Endothelial cell of umbilical vein (primary cell): ENCODE results near the gene SOCS3.

ENCODE experiments used
- EZH2 ChIP-seq: IDR thresholded peaks from 2 replicates; pipeline ENCODE4 v1.6.1; 2012; ENCODE audit warnings: borderline replicate concordance, low read depth, mild to moderate bottlenecking, moderate library complexity, low read length, inconsistent platforms; ENCODE audit not compliant: severe bottlenecking
- FOS ChIP-seq: IDR thresholded peaks from 2 replicates; pipeline ENCODE4 v1.6.1; 2011; ENCODE audit warnings: mild to moderate bottlenecking, low read length, moderate library complexity, borderline replicate concordance; ENCODE audit not compliant: insufficient read depth
- GATA2 ChIP-seq: IDR thresholded peaks from 2 replicates; pipeline ENCODE4 v1.7.0; 2011; ENCODE audit warnings: low read depth, mild to moderate bottlenecking, moderate library complexity, mixed read lengths, low read length; ENCODE audit not compliant: insufficient read length, insufficient read depth
- JUN ChIP-seq: IDR thresholded peaks from 2 replicates; pipeline ENCODE4 v1.6.1; 2011; ENCODE audit warnings: borderline replicate concordance, low read depth; ENCODE audit not compliant: insufficient read length, insufficient read depth
- MAX ChIP-seq: IDR thresholded peaks from 2 replicates; pipeline ENCODE4 v1.6.1; 2011; ENCODE audit not compliant: insufficient read depth, insufficient read length
- MYC ChIP-seq: IDR thresholded peaks from one replicate; pipeline ENCODE4 v1.6.1; 2011; ENCODE audit warnings: mild to moderate bottlenecking, low read depth, low read length
- POLR2A ChIP-seq: IDR thresholded peaks from 2 replicates; pipeline ENCODE4 v1.6.1; 2012; ENCODE audit warnings: low read depth, mild to moderate bottlenecking, control low read depth, low read length
- POLR2AphosphoS5 ChIP-seq: IDR thresholded peaks from 2 replicates; pipeline ENCODE4 v1.6.1; 2012; ENCODE audit warnings: low read depth, mild to moderate bottlenecking, control low read depth, low read length, moderate library complexity; ENCODE audit not compliant: insufficient read depth
- TF ChIP-seq, protein P1 (sequence below), 2 donors: IDR thresholded peaks; 1 replicate in 1 of 2; 2 replicates in 1 of 2; pipeline ENCODE4 v1.5.1; 2011; ENCODE audit warnings: low read length in 2 of 2, mild to moderate bottlenecking in 2 of 2, moderate library complexity in 2 of 2, control low read depth in 1 of 2, inconsistent platforms in 1 of 2, low read depth in 1 of 2; ENCODE audit not compliant: insufficient read depth in 1 of 2; ENCODE audit errors: extremely low read depth in 1 of 2

DNA sequence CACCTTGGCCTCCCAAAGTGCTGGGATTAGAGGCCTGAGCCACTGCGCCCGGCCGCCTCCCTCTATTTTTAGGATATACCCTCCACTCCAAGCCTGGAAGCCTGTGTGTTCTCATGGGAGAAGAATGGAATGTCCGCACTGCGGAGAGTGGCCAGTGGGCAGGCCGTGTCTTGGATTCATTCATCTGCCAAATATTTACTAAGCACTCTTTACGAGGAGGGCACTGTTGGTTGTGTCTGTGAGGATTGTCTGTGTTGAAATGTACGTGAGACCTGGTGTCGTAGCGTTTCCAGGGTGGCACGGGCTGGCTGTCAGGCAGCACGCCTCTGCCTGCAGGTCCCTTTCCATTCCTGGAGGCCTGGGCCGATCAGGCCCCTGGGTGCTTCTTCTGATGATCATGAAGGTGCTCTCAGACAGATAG is 37.8 kb upstream of the SOCS3 start:
- TF ChIP-seq, protein P1, sequence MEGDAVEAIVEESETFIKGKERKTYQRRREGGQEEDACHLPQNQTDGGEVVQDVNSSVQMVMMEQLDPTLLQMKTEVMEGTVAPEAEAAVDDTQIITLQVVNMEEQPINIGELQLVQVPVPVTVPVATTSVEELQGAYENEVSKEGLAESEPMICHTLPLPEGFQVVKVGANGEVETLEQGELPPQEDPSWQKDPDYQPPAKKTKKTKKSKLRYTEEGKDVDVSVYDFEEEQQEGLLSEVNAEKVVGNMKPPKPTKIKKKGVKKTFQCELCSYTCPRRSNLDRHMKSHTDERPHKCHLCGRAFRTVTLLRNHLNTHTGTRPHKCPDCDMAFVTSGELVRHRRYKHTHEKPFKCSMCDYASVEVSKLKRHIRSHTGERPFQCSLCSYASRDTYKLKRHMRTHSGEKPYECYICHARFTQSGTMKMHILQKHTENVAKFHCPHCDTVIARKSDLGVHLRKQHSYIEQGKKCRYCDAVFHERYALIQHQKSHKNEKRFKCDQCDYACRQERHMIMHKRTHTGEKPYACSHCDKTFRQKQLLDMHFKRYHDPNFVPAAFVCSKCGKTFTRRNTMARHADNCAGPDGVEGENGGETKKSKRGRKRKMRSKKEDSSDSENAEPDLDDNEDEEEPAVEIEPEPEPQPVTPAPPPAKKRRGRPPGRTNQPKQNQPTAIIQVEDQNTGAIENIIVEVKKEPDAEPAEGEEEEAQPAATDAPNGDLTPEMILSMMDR (IDR thresholded peaks at IDR 0.05; ENCODE audit: extremely low read depth in 1 of 2, insufficient read depth in 1 of 2, low read depth in 1 of 2, low read length in 2 of 2), result no peak
- no peak for TF ChIP-seq MYC
- TF ChIP-seq EZH2, result no peak
- TF ChIP-seq POLR2A, result no peak
- TF ChIP-seq MAX, result no peak
- TF ChIP-seq POLR2AphosphoS5, result no peak
- TF ChIP-seq GATA2, result no peak
- no peak for TF ChIP-seq JUN
- no peak for TF ChIP-seq FOS
